Sigmoid colon (tissue), 7 donors: ENCODE results near the gene DIMT1. TPM values are rescaled to one million over a fixed set of nuclear protein-coding genes. Genes with fewer than 3 reads are reported as not detected.

Experiments
- DNase-seq: peaks from one replicate; pipeline ENCODE4 v3.0.0-alpha.2; 2019
- H3K27ac ChIP-seq, 4 donors: fragments of 200-600 bp; sonication (generic); one replicate each; pipeline ENCODE4 v1.5.1; 2016 to 2019; ENCODE audit warnings: mild to moderate bottlenecking in 1 of 4
- H3K27me3 ChIP-seq, 3 donors: fragments of 200-600 bp; sonication (generic); one replicate each; pipeline ENCODE4 v1.5.1; 2019; ENCODE audit warnings: mild to moderate bottlenecking in 1 of 3
- H3K36me3 ChIP-seq, 4 donors: fragments of 200-600 bp; sonication (generic); one replicate each; pipeline ENCODE4 v1.5.1; 2016 to 2019
- H3K4me1 ChIP-seq, 4 donors: fragments of 200-600 bp; sonication (generic); one replicate each; pipeline ENCODE4 v1.5.1; 2017 to 2019
- H3K4me3 ChIP-seq, 4 donors: fragments of 200-600 bp; sonication (generic); one replicate each; pipeline ENCODE4 v1.5.1; 2017 to 2019; ENCODE audit warnings: mild to moderate bottlenecking in 2 of 4, moderate library complexity in 1 of 4
- H3K9me3 ChIP-seq, 4 donors: fragments of 200-600 bp in 3 of 4; sonication (generic) in 3 of 4; one replicate each; pipeline versions ENCODE4 v1.5.1 to v1.6.1; 2013 to 2019
- CTCF ChIP-seq, 4 experiments: fragments of 450-650 bp in 3 of 4; fragments of 200-600 bp in 1 of 4; IDR thresholded peaks; one replicate each; pipeline ENCODE4 v1.5.1; 2016 to 2019; ENCODE audit warnings: antibody characterized with exemption in 4 of 4, mild to moderate bottlenecking in 3 of 4, moderate library complexity in 2 of 4
- EP300 ChIP-seq, 4 donors: sonication (generic); formaldehyde crosslinking; IDR thresholded peaks; one replicate each; pipeline ENCODE4 v1.6.1; 2017; ENCODE audit warnings: antibody characterized with exemption in 4 of 4
- POLR2A ChIP-seq, 2 donors: fragments of 450-650 bp; IDR thresholded peaks; one replicate each; pipeline ENCODE4 v1.6.1; 2016; ENCODE audit warnings: antibody characterized with exemption in 2 of 2, mild to moderate bottlenecking in 2 of 2, moderate library complexity in 2 of 2
- POLR2AphosphoS5 ChIP-seq, 4 donors: sonication (generic); formaldehyde crosslinking; IDR thresholded peaks; one replicate each; pipeline ENCODE4 v1.6.1; 2017; ENCODE audit warnings: antibody characterized with exemption in 4 of 4
- WGBS, 2 donors: extraction: QIAGEN DNeasy Blood & Tissue Kit; methylation state at CpG; one replicate each; pipeline ENCODE4 v1.1.7; 2013; 5-methylcytosine and 5-hydroxymethylcytosine counted together
- intact Hi-C: fragments of 100-400 bp; cut with DNase I; formaldehyde crosslinking; loops from one replicate; pipeline ENCODE4 v1.15.1; 2023
- polyA plus RNA-seq, 3 donors: library from polyadenylated mRNA; stranded (reverse); fragments of 200-250 nt; gene quantifications; one replicate each; pipeline ENCODE4 v1.2.3, GENCODE V29; 2013
- total RNA-seq, 4 donors: library from RNA; depleted of rRNA; stranded (reverse); fragments of >200 nt; gene quantifications; one replicate each; pipeline ENCODE4 v1.1.0, GENCODE V29; 2016
- donor health status: healthy with polysubstance abuse.
- donor health status: Bipolar disorder and iron deficiency.
- donor health status: healthy.

Gene DIMT1
- total and polyA plus RNA-seq, 7 donors: 6.0 to 42.2 (median 14.0) TPM

- no peak for TF ChIP-seq CTCF (IDR thresholded peaks at IDR 0.05)
- TF ChIP-seq POLR2AphosphoS5 (IDR thresholded peaks at IDR 0.05): no peak
- TF ChIP-seq POLR2A (IDR thresholded peaks at IDR 0.05): no peak
- no peak for TF ChIP-seq EP300 (IDR thresholded peaks at IDR 0.05)
- no peaks in the 10 kb centered on the region for H3K27me3 ChIP-seq
- H3K4me3 ChIP-seq: no peak overlapping the region
- H3K9me3 ChIP-seq: no peaks in the 10 kb centered on the region
- H3K36me3 ChIP-seq: peaks cover 0 to 65% (median 15%) of the 10 kb centered on the region in 4 donors
- intact Hi-C loops: no loop called here
- no peak for DNase-seq
- WGBS, 2 donors: 100% methylated on average over 1 of the region's 1 CpG
- no peak overlapping the region for H3K27ac ChIP-seq
- no peaks in the 10 kb centered on the region for H3K4me1 ChIP-seq
Observed at GRCh38 chr5:62374090-62374489, 29.6 kb downstream of the DIMT1 start.

- no peak overlapping the region for H3K27ac ChIP-seq
Observed at GRCh38 chr5:62373382-62373781, 30.3 kb downstream of the DIMT1 start.

GRCh38 chr5:62372600-62372999, 31.1 kb downstream of the DIMT1 start:
- no peak for DNase-seq
- 95 to 96% methylated on average over 3 of the region's 3 CpGs for WGBS, 2 donors
- no peak for TF ChIP-seq POLR2AphosphoS5 (IDR thresholded peaks at IDR 0.05)
- TF ChIP-seq POLR2A (IDR thresholded peaks at IDR 0.05): no peak
- TF ChIP-seq EP300 (IDR thresholded peaks at IDR 0.05): no peak
- no peak for TF ChIP-seq CTCF (IDR thresholded peaks at IDR 0.05)
- H3K27me3 ChIP-seq: no peaks in the 10 kb centered on the region
- peaks cover 0 to 63% (median 10%) of the 10 kb centered on the region in 4 donors for H3K36me3 ChIP-seq
- H3K9me3 ChIP-seq: no peaks in the 10 kb centered on the region
- H3K4me3 ChIP-seq: no peak overlapping the region
- no peaks in the 10 kb centered on the region for H3K4me1 ChIP-seq
- intact Hi-C loops: no loop called here
- H3K27ac ChIP-seq: no peak overlapping the region

More at GRCh38 chr5:62373382-62373781, 30.3 kb downstream of the DIMT1 start:
- H3K27me3 ChIP-seq: no peaks in the 10 kb centered on the region
- TF ChIP-seq EP300 (IDR thresholded peaks at IDR 0.05): no peak
- TF ChIP-seq CTCF (IDR thresholded peaks at IDR 0.05): no peak
- no peak for TF ChIP-seq POLR2AphosphoS5 (IDR thresholded peaks at IDR 0.05)
- no peak for TF ChIP-seq POLR2A (IDR thresholded peaks at IDR 0.05)
- H3K36me3 ChIP-seq: peaks cover 0 to 63% (median 12%) of the 10 kb centered on the region in 4 donors
- no peak overlapping the region for H3K4me3 ChIP-seq
- 94 to 95% methylated on average over 3 of the region's 3 CpGs for WGBS, 2 donors
- intact Hi-C loops: no loop called here
- H3K9me3 ChIP-seq: no peaks in the 10 kb centered on the region
- no peak for DNase-seq
- no peaks in the 10 kb centered on the region for H3K4me1 ChIP-seq

GRCh38 chr5:62371409-62371808, 32.3 kb downstream of the DIMT1 start:
- TF ChIP-seq CTCF (IDR thresholded peaks at IDR 0.05) (no peak), POLR2AphosphoS5 (IDR thresholded peaks at IDR 0.05) (no peak), POLR2A (IDR thresholded peaks at IDR 0.05) (no peak), EP300 (IDR thresholded peaks at IDR 0.05) (no peak)
- peaks cover 0 to 65% (median 9%) of the 10 kb centered on the region in 4 donors for H3K36me3 ChIP-seq
- intact Hi-C loops: no loop called here

GRCh38 chr5:62369039-62369438, 34.7 kb downstream of the DIMT1 start:
- Histone ChIP-seq H3K27ac (no peak overlapping the region), H3K4me3 (no peak overlapping the region), H3K27me3 (no peaks in the 10 kb centered on the region), H3K4me1 (no peaks in the 10 kb centered on the region), H3K9me3 (no peaks in the 10 kb centered on the region), H3K36me3 (peaks cover 0 to 65% (median 5%) of the 10 kb centered on the region in 4 donors)
- TF ChIP-seq EP300 (IDR thresholded peaks at IDR 0.05) (no peak), POLR2A (IDR thresholded peaks at IDR 0.05) (no peak), POLR2AphosphoS5 (IDR thresholded peaks at IDR 0.05) (no peak), CTCF (IDR thresholded peaks at IDR 0.05) (no peak)
- 92 to 94% methylated on average over 2 of the region's 2 CpGs for WGBS, 2 donors
- intact Hi-C loops: no loop called here
- DNase-seq: no peak

More at GRCh38 chr5:62371409-62371808, 32.3 kb downstream of the DIMT1 start:
- no peak overlapping the region for H3K4me3 ChIP-seq
- H3K27me3 ChIP-seq: no peaks in the 10 kb centered on the region
- DNase-seq: no peak
- H3K4me1 ChIP-seq: no peaks in the 10 kb centered on the region
- no peaks in the 10 kb centered on the region for H3K9me3 ChIP-seq
- no peak overlapping the region for H3K27ac ChIP-seq
